Endothelial cell of umbilical vein (primary cell): ENCODE results near the gene RFPL1.

ENCODE experiments used
- GATA2 ChIP-seq: IDR thresholded peaks from 2 replicates; pipeline ENCODE4 v1.7.0; 2011; ENCODE audit warnings: low read depth, mild to moderate bottlenecking, moderate library complexity, mixed read lengths, low read length; ENCODE audit not compliant: insufficient read length, insufficient read depth
- JUN ChIP-seq: IDR thresholded peaks from 2 replicates; pipeline ENCODE4 v1.6.1; 2011; ENCODE audit warnings: borderline replicate concordance, low read depth; ENCODE audit not compliant: insufficient read length, insufficient read depth
- POLR2A ChIP-seq: IDR thresholded peaks from 2 replicates; pipeline ENCODE4 v1.6.1; 2012; ENCODE audit warnings: low read depth, mild to moderate bottlenecking, control low read depth, low read length
- TF ChIP-seq, protein P1 (sequence below), 2 donors: IDR thresholded peaks; 1 replicate in 1 of 2; 2 replicates in 1 of 2; pipeline ENCODE4 v1.5.1; 2011; ENCODE audit warnings: low read length in 2 of 2, mild to moderate bottlenecking in 2 of 2, moderate library complexity in 2 of 2, control low read depth in 1 of 2, inconsistent platforms in 1 of 2, low read depth in 1 of 2; ENCODE audit not compliant: insufficient read depth in 1 of 2; ENCODE audit errors: extremely low read depth in 1 of 2

- TF ChIP-seq, protein P1, sequence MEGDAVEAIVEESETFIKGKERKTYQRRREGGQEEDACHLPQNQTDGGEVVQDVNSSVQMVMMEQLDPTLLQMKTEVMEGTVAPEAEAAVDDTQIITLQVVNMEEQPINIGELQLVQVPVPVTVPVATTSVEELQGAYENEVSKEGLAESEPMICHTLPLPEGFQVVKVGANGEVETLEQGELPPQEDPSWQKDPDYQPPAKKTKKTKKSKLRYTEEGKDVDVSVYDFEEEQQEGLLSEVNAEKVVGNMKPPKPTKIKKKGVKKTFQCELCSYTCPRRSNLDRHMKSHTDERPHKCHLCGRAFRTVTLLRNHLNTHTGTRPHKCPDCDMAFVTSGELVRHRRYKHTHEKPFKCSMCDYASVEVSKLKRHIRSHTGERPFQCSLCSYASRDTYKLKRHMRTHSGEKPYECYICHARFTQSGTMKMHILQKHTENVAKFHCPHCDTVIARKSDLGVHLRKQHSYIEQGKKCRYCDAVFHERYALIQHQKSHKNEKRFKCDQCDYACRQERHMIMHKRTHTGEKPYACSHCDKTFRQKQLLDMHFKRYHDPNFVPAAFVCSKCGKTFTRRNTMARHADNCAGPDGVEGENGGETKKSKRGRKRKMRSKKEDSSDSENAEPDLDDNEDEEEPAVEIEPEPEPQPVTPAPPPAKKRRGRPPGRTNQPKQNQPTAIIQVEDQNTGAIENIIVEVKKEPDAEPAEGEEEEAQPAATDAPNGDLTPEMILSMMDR (IDR thresholded peaks at IDR 0.05; ENCODE audit: extremely low read depth in 1 of 2, insufficient read depth in 1 of 2, low read depth in 1 of 2, low read length in 2 of 2), result no peak
- TF ChIP-seq GATA2 (no peak), JUN (no peak), POLR2A (no peak)
Measured at GRCh38 chr22:29443861-29444792, 5.7 kb downstream of the RFPL1 start.
